NOMO-1 treated with DMSO at 0.1 percent for 48 hours (cell line): ENCODE results near the gene CENPW.

ENCODE experiments used
- DNase-seq: peaks from one replicate; lab custom pipeline; 2025; ENCODE audit not compliant: unreplicated experiment; lab: John Stamatoyannopoulos, UW

CENPW gene

DNA sequence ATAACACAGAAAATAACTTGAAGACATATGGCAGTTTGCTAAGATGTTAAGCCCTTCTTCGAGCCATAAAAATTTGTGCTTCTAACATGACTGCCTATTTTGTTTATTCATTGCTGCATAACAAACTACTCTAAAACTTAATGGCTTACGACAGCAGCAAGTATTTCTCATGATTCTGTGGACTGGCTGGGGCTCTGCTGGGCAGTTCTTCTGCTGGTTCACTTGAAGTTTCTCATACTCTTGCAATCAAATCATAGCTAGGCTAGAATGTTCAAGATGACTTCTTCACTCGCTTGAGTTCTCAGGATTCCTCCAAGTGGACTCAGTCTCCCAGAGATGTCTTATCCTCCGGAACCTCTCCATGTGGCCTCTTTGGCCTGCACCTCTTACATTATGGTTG, 33.4 kb downstream of the CENPW start:
- no peak for DNase-seq

GRCh38 chr6:126374372-126374771, 34.5 kb downstream of the CENPW start:
- no peak for DNase-seq

GRCh38 chr6:126376682-126377081, 36.8 kb downstream of the CENPW start:
- no peak for DNase-seq

GRCh38 chr6:126377594-126378153, 37.8 kb downstream of the CENPW start:
- DNase-seq, result no peak

- no peak for DNase-seq
Observed at GRCh38 chr6:126380072-126380583, 40.2 kb downstream of the CENPW start.

DNA sequence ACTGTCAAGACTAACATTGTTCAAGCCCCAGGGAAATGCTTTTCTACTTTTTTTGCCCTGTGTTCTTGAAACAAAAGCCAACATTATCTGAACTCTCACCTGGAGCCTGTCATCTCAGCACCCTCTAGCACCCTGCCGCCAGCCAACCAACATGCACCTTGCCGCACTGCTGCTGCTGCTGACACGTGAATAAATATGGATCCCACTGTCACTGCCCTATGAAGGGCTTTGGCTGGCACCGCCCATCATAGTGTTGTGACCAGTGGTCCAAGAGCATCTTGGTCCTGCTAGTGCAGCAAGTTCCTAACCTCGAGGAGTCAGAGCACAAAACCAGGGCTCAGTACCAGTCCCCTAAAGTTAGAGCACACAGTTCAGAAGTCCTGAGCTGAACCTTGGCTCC, 41.6 kb downstream of the CENPW start:
- DNase-seq, result no peak

DNA sequence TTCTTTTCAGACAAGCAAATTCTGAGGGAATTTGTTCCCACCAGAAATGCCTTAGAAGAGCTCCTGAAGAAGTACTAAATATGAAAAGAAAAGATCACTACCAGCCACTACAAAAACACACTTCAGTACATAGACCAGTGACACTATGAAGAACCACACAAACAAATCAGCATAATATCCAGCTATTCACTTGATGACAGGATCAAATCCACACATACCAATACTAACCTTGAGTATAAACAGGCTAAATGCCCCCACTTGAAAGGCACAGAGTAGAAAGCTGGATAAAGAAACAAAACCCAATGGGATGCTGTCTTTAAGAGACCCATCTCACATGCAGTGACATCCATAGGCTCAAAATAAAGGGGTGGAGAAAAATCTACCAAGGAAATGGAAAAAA, 43.3 kb downstream of the CENPW start:
- DNase-seq, result no peak

- DNase-seq, result no peak
Observed at GRCh38 chr6:126385536-126385935, 45.6 kb downstream of the CENPW start.

GRCh38 chr6:126388104-126388598, 48.2 kb downstream of the CENPW start:
- DNase-seq, result no peak

DNA sequence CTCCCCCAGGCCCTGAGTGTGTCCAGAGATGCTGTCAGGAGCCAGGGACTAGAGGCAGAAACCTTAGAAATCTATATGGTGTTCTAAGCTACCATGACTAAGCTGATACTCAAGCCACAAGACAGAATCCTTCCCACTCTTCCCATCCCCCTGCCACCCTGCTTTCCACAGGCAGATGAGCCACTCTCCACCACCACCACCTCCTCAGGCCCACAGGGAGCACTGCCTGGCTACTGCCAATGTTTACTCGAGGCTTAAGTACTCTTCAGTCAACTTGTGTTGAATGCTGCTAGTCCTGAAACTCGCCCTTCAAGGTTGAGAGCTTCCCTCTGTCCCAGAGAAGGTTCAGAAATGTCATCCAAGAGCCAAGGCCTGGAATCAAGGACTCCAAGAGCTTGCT, 56.2 kb downstream of the CENPW start:
- DNase-seq, result no peak
